DMS114 treated with DMSO at 0.1 percent for 48 hours (cell line): ENCODE measurements around the gene ZNF563.
A peak's percentile ranks its signal among the peaks of the same experiment; 100 is the strongest.

Experiments
- DNase-seq: peaks from one replicate; lab custom pipeline; 2025; ENCODE audit not compliant: unreplicated experiment; lab: John Stamatoyannopoulos, UW

Gene ZNF563

DNA sequence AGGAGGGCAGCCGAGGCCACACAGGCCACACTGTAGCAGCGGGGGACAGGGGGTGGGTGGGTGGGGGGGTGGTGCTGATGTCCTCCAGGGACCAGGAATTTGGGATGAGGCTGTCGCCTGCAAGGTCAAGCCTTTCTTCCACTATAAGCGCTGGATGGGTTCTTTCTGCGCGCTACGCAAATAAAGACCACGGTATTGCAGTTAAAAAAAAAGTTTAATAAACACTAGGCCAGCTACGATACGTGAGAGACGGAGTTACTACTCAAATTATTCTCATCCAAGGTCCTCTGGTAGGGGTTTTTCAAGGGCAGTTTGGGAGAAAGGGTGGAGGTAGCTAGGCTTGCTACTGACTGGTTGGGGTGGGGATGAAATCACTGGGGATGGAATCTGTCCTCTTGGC is 38.2 kb downstream of the ZNF563 start:
- DNase-seq, result no peak

GRCh38 chr19:12294249-12295158 is 38.9 kb downstream of the ZNF563 start, which contains the start of gene ZNF44:
Gene ZNF44 (minus strand): TSS chr19:12294883. CDS start chr19:12294694, 189 bp downstream.
- DNase-seq, result peak; percentile 83

GRCh38 chr19:12293777-12294248 is 39.6 kb downstream of the ZNF563 start:
- DNase-seq, result peak; percentile 7

GRCh38 chr19:12289790-12290065 is 43.7 kb downstream of the ZNF563 start:
- DNase-seq, result no peak

DNA sequence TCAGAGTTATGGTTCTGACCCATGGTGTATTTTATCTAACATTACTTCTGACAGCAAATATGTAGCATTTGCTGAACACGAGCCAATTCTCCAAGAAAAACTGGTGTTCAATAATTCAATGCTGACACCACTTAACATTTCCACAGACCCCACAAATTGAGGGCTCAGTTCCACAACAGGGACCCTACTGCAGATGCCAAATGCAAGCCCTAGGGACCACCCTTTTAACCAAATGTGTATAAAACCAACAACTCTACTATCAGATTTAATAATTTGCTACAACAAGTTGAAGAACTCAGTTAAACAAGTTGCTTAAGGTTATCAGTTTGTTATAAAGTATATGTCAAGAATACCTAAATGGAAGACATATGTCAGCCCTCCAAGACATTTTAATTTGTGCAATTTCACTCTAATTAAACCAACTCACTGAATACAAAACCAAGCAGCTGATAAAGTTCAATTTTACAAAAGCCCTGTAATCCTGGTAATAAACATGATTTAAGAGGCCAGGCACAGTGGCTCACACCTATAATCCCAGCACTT is 45.4 kb downstream of the ZNF563 start:
- DNase-seq, result no peak

- no peak for DNase-seq
Observed at GRCh38 chr19:12284631-12285030, 48.8 kb downstream of the ZNF563 start.

- DNase-seq, result no peak
Observed at GRCh38 chr19:12284226-12284625, 49.2 kb downstream of the ZNF563 start.

GRCh38 chr19:12278713-12279112 is 54.7 kb downstream of the ZNF563 start:
- DNase-seq, result no peak

GRCh38 chr19:12272980-12273901 is 60.2 kb downstream of the ZNF563 start:
- DNase-seq, result no peak

- no peak for DNase-seq
Observed at GRCh38 chr19:12272386-12272785, 61.0 kb downstream of the ZNF563 start.

GRCh38 chr19:12270854-12271253 is 62.6 kb downstream of the ZNF563 start:
- no peak for DNase-seq
